Hematopoietic multipotent progenitor cell treated with erythropoietin and hydrocortisone succinate and interleukin-3 and kit ligand, for 15 days (in vitro differentiated cells): Measurements from ENCODE around the gene LAIR2.
"Not testable (repeated sequence)": the region's sequence is repeated elsewhere in the genome, so short reads cannot be mapped to it uniquely, and the experiment has no call there.

Source experiments
- DNase-seq: peaks from one replicate; pipeline ENCODE4 v3.0.0-alpha.2; 2015; ENCODE audit warnings: low spot score

The LAIR2 gene

DNA sequence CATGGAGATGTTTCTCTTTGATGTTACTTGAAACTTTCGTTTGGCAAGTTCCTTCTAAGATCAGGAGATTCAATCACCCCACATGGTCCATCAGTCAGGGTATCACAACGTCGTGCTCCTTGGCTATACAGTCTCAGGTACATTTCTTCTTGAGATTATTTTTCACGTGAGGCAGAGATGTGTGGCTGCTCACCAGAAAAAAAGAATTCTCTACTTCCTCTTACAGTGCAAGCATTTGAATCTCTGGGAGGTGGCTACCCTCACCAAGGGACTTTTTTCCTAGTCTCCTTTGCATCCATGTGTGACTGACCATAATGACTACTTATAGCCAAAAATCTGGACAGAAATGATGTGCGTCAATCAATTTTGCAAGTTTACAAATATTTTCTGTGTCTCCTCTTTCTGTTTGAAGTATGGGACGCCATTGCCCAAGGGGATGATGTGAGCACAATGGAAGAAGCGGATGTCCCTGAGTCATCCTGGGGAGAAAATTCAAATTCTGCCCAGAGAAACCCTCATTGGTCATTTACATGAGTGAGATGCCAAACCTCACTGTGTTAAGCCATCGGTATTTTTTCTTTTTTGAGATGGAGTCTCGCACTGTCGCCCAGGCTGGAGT lies 8.6 kb upstream of the LAIR2 start:
- DNase-seq: no peak

DNA sequence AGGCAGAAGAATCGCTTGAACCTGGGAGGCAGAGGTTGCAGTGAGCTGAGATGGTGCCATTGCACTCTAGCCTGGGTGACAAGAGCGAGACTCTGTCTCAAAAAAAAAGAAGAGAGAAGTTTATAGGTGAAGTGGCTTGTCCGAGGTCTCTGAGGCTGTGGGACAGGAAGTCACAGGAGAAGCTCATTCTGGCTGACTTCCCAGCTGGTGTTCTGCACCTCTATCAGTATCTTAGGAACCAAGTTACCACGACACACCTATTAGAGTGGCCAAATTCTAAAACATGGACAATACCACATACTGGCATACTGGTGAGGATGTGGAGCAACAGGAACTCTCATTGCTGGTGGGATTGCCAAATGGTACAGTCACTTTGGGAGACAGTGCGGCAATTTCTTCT lies 7.3 kb upstream of the LAIR2 start:
- not testable (repeated sequence) for DNase-seq

DNA sequence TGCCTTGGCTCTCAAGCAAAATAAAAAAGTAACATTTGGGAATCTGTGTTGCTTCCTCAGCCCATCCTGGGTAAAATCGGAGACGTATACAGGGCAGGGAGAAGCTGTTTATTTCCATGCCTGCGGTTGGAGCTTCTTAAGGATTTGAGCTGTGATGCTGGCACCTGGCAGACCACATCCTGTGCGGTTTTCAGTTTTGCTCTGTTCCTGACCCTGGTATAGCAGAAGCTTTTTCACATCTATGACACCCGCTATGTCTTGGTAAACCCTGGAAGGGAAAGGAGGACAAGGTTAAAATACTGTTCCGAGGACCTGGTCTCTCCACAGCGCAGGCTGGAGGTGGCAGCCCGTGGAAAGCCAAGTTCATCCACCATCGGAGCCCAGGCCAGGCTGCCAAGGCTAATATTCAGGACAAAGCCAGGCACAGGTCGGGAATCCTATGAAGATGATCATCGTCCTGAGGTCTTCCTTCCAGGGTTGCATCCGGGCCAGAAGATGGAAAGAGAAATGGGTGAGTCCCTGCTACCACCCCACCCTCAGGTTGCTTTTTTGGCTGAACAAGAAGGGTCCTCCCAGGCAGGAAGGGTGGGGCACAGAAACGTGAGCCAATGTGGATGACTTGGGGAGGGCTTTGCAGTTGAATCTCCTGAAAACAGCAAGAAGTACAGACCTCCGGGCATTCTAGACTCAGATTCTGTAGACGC lies 4.7 kb upstream of the LAIR2 start:
- not testable (repeated sequence) for DNase-seq

DNA sequence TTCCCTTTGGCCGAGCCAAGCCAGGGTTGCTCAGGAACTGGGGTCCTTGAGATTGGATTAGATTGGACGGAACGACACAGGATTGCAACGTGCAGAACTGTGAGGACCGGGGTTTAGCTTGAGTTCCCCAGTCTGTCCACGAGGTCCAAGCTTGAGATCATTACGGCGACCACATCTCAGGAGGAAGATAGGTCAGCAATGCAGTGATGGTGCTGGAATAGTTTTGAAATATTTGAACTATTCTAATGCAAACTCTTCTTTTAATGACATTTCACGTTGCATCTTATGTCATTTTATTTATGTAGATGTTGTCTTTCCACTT lies 4.2 kb upstream of the LAIR2 start:
- not testable (repeated sequence) for DNase-seq

DNA sequence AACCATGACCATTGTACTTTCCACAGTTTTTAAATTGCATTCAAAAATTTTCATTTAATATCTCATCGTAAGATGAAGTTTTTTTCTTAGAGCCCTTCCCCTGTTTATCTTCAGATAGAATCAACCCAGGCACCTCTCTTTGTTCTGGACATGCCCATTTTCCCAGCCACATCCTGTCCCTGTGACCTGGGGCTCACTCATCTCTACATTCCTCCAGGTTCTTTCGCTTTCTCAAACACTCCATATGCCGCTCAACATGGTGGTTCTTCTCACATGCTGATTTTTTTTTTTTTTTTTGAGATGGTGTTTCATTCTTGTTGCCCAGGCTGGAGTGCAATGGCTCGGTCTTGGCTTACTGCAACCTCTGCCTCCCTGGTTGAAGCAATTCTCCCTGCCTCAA lies 2.9 kb downstream of the LAIR2 start:
- DNase-seq: not testable (repeated sequence)

DNA sequence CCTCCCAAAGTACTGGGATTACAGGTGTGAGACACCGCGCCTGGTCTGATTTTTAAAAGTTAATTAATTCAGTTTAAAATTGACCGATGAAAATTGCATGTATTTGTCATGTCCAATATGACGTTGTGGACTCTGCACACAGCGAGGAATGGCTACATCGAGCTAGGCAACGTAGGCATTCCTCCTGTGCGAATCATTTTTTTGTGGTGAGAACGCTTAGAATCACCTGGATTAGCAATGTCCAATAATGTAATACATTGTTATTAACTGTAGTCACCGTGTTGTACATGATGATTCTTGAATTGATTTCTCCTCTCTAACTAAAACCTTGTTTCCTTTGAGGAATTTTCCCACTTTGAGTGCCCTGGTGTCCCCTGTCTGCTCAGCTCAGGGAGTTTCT lies 3.4 kb downstream of the LAIR2 start:
- no peak for DNase-seq

DNA sequence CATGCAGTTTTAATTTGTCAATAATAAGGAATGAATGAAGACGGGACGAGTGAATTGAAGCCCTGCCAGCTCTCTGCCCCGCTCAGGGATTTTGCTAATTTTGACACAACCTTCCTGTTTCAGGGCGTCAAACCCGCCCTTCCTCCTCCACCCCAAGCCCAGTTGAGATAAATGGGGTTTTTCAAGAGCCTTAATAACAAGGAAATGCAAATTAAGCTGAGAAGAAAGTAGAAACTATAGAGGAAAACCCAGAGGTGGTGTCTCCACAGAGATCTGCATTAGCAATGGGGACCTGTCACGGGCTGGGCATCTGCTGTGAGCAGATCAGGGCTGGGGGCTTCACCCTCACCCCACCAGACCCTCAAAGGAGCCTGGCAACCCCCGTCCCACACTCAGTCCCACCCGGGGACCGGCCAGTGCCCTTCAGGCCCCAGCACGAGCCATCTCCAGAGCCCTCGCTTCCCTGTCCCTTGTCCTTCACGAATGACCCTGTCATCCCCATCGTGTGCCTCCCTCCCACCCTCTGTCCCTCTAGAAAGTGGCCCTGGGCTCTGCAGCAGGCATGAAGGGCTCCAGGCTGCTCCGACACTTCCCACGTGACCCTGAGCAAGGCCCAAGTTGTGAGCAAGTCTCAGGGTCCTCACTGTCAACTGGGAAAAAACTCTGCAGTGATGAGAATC lies 4.5 kb downstream of the LAIR2 start:
- not testable (repeated sequence) for DNase-seq

DNA sequence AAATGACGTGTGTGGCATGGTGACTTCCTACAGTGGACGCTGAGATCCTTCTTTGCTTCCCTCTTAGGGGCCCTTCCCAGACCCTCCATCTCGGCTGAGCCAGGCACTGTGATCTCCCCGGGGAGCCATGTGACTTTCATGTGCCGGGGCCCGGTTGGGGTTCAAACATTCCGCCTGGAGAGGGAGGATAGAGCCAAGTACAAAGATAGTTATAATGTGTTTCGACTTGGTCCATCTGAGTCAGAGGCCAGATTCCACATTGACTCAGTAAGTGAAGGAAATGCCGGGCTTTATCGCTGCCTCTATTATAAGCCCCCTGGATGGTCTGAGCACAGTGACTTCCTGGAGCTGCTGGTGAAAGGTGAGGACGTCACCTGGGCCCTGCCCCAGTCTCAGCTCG lies 5.2 kb downstream of the LAIR2 start:
- no peak for DNase-seq

DNA sequence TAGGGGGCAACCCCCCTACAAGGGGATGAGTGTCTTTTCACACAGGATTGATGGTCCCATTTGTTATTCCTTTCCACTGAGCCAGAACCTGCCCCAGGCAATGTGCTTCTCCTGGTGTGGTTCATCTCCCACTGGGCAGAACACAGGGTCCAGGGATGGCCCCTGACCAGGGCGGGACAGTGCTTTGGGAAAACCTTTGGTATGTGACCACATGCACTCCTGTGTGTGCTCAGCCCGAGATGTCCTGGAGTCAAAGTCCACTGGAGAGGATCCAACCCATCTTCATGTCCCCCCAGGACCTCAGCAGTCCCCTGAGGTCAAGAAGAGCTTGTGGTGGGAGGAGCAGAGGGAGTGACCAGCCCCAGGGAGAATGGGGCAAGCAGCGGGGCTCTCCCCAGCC lies 5.9 kb downstream of the LAIR2 start:
- DNase-seq: not testable (repeated sequence)

DNA sequence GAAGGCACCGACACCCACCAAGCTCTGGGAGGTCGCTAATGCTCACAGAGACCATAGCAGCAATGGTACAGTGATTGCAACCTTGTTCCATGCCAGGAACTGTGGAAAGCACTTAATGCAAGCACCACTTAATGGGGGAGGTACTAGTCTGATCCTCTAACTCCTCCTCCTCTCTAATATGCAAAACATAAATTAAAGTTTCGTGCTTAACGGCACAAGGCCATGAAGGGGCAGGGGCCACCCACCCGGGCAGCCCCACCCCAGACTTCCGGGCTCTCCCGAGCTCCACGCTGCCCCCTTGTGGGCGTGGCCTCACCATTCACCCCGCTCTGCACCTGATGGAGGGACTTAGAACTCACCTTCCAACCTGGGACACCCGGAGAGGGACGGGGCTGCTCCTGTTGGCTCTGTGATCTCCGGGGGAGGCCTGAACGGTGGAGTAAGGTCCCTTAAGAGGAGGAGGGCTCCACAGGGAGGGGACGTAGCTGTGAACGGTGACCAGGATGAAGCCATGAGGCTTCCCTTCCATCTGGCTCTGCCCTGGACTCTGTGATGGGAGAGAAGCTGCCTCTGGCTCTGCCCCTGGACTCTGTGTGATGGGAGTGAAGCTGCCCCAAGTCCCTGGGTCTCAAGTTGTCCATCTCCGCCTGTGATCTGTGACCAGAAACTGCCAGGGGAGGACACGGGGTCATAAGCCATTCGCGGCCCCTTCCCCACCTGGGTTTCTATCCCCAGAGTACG lies 6.7 kb downstream of the LAIR2 start:
- not testable (repeated sequence) for DNase-seq

DNA sequence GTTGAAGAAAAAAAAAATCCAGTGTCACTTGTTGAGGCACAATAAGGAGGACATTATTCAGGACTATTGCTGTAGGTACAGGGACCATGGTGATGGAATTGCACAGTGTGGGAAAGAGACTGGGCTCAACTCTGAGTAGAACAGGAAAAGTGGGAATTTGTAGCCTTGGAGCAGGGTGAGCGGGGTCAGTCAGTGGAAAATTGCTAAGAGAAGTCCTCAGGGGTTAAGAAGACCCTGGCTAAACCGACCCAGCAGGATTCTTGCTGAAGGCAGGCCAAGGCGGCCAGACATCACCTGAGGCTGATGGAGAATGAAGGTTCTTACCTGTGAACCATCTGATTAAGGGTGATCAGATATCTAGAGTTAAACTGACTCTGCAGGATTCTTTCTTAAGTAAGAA lies 12.5 kb downstream of the LAIR2 start:
- no peak for DNase-seq

DNA sequence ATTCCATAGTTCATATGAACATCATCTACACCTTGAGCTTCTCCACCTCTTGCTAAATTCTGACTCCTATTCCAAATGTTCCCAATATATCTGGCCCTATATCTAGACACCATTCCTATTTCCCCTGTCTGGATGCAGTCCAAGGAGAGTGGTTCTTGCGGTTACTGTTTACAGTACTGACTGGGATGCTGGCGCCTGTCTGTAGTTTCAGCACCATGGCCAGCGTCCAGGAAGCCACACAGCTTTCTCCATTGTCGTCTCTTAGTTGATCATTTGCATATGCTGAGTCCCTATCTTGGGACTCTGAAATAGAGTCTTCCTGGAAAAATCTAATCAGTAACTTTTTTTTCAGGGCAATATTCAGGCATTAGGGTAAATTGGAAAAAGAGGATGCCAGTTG lies 14.9 kb downstream of the LAIR2 start:
- DNase-seq: peak; percentile 8

DNA sequence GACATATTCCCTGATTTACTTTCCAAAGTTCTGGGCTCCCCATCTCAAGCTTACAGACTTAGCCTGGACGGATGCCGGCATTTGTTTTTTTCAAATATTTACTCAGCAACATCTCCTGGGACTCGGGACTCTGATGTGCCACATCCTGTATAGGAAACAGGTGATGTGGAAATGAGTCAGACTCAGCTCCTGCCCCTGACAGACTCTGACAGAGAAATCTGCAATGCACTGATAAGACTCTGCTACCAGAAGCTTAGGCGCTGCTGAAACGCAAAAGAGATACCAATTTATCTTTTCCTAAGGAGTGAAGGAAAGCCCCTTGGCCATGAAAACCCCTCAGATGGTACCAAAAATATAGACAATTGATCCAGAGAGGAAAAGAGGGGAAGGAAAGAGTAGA lies 16.2 kb downstream of the LAIR2 start:
- DNase-seq: no peak

DNA sequence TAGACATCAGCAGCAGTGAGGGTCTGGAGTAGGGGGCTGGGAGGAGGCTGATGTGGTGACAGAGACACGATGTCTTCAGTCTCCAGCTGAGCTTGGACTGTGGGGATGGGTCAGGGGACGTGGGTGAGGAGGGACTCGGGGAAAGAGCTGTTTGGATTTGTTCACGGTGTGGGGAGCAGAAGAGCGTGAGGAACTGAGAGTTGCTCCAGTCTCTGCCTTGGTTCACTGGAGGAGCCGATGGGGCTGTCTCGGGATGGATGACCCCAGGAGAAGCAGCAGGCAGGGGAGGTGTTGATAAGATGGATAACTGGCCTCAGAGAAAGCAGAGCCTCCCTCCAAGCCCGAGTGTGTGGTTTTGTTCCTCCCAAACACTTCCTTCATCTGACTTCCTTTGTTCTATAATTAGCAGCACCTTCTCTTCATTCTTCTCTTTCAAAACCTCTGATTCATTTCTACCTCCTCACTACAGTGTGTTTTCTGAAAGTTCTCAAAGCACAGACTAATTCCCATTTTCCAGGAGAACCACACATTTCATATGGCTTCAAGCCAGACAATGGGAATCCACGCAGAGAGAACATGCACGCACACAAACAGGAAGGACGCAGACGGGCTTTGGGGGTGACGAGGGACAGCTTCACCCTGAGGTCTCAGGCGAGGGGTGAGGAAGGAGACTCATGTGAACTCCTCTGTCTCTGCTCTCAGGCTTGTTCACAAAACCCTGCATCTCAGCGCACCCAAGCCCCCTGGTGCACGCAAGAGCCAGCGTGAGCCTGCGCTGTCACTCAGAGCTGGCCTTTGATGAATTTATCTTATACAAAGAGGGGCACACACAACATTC lies 18.6 kb downstream of the LAIR2 start:
- no peak for DNase-seq

DNA sequence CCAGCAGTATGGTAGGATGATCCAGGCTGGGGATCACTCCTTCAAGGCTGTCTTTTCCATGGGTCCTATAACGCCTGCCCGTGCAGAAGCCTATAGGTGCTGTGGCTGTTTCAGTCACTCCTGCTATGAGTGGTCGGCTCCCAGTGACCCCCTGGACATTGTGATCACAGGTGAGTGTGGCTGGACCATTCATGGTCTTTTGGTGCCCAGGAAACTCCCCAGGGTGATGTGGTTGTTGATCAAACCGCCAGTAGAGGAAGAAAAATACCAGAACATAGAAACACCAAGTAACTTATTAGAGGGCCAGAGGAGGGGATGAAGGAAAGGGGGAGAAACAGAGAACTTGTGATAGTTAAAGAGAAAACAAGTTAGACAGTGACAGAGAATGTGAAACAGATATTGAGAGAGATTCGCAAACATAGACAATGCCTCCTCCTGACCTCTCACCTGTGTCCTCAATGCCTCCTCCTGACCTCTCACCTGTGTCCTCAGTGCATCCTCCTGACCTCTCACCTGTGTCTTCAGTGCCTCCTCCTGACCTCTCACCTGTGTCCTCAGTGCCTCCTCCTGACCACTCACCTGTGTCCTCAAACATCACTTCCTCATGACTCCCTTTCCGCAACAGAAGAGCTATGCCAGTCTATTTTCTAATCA lies 19.4 kb downstream of the LAIR2 start:
- no peak for DNase-seq

DNA sequence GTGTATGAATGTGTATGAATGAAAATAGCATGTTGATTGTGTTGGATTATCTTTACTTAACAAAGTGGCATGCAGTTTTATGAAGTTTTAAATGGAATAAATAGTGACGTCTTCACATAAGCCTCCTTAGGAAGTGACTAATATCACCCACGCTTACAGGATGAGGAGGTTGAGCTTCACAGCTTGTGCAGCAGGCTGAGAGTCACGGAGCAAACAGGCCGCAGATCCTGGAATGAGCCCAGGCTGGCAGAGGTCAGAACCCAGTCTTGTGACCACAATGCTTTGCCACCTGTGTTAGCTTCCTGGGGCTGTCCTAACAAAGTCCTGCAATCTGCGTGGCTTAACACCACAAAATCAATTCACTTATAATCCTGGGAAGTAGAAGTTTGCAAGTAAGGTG lies 20.8 kb downstream of the LAIR2 start:
- DNase-seq: no peak

DNA sequence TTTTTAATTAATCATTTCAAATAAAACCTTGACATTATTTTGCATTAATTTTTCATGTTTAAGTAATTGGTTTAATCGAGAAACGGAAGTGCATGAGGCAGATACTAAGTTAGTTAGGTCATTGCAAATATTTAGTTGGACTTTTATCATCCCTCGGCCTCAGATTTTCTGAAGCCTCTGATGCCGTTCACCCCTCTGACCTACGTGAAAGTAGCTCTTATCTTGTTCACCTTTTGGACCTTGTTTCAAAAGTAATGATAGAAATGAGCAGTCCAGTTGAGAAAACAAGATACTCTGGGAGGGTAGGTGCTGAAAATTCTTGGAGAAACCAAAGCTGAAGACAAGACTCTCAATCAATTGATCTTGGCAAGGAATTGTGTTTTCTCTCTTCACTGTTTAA lies 23.0 kb downstream of the LAIR2 start:
- DNase-seq: no peak

DNA sequence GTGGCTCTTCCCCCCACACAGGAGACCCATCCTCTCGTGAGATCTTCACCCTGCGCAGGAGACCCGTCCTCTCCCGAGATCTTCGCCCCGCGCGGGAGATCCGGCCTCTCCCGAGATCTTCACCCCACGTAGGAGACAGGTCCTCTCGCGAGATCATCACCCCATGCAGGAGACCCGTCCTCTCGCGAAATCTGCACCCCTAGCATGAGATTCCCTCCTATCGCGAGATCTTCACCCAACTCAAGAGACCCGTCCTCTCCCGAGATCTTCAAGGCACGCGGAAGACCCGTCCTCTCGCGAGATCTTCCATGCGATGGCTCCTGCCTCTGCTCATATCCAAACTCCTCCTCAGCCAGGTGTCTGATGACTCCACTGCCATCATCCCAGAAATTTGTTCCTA lies 24.3 kb downstream of the LAIR2 start:
- no peak for DNase-seq

DNA sequence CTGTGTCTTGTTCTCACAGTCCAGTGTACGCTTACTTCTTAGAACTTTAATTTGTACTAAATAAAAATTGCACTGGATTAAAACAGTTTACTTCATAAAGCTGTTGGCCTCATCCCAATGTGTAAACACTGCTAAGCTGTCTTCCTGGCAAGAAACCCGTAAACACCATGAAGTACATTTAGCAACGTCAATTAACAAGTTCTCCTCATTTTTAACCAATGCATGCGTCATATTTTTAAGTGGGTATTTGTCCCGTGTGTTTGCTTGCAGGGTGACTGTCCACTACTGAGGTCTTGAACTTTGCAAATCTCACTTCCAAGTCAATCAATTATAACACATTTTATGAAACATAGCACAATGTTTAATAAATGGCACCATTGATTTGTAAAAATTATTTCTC lies 28.2 kb downstream of the LAIR2 start:
- no peak for DNase-seq

DNA sequence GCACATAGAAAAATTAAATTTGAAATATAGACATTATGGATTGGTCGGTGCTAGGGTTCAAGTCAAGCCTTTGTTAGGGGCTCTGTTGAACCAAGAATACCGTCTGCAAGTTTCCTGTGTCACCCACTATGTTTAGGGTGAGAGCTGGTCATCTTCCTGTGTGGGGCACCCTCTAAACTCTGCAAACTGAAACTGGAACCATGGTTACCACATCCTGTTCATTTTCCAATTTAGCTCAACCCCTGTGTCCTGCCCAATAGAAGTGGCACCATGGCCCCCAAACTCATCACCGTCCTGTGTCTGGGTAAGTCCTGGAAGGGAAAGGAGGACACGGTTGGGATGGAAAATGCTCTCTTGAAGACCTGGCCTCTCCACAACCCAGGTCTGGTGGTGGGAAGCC lies 29.9 kb downstream of the LAIR2 start:
- no peak for DNase-seq

DNA sequence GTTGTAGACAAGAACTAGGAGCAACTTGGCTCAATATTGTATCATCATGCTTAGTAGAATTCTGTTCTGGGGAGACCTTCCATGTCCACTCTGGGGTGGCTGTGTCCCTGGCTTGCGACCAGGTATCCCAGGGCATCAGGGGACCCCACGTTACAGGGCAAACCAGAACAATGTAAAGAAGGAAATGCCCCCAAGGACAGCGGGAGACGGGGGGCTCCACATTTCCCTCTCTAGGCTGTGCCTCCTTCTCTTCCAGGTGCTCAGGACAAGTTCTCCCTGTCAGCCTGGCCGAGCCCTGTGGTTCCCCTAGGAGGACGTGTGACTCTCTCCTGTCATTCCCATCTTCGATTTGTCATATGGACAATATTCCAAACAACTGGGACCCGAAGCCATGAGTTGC lies 30.8 kb downstream of the LAIR2 start:
- no peak for DNase-seq

DNA sequence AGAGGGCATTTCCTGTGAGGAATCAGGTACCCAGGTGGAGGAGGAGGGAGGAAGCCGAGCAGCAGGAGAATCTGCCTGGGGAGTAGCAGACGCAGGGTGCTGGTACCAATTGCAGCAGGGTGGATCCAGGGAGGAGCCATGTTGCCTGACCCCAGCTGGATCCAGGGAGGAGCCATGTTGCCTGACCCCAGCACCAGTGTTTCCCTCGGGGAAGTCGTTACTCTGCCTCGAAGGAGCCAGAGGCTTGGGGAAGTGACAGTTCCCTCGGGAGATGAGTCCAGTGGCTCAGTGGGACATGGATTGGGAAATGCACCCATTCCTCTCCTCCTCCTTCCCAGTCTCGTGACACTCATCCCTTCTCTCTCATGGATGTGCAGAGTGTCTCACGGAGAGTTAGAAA lies 31.5 kb downstream of the LAIR2 start:
- DNase-seq: no peak
